Urinary bladder (tissue), 4 donors: ENCODE measurements around the gene RFX4. TPM values are rescaled to one million over a fixed set of nuclear protein-coding genes. Genes with fewer than 3 reads are reported as not detected.

Experiments
- DNase-seq: peaks from one replicate; pipeline ENCODE4 v3.0.0-alpha.2; 2015; ENCODE audit errors: extremely low spot score
- H3K27ac ChIP-seq: one replicate; pipeline ENCODE4 v1.5.1; 2013; ENCODE audit warnings: low read depth, mild to moderate bottlenecking, moderate library complexity
- H3K36me3 ChIP-seq: one replicate; pipeline ENCODE4 v1.6.1; 2013; ENCODE audit warnings: mild to moderate bottlenecking, moderate library complexity; ENCODE audit not compliant: insufficient read depth
- H3K4me1 ChIP-seq: one replicate; pipeline ENCODE4 v1.6.1; 2013; ENCODE audit warnings: mild to moderate bottlenecking, moderate library complexity; ENCODE audit not compliant: insufficient read depth
- H3K4me3 ChIP-seq: one replicate; pipeline ENCODE4 v1.5.1; 2013; ENCODE audit warnings: low read depth, low read length
- WGBS: extraction: QIAGEN DNeasy Blood & Tissue Kit; methylation state at CpG from one replicate; pipeline ENCODE4 v1.1.7; 2013; 5-methylcytosine and 5-hydroxymethylcytosine counted together
- polyA plus RNA-seq: library from polyadenylated mRNA; stranded (reverse); fragments of 200-250 nt; gene quantifications from one replicate; pipeline ENCODE4 v1.2.3, GENCODE V29; 2013
- total RNA-seq: library from RNA; depleted of rRNA; stranded (reverse); fragments of >200 nt; gene quantifications from one replicate; pipeline ENCODE4 v1.2.3, GENCODE V29; 2014
- donor health status: healthy with polysubstance abuse.
- donor health status: healthy.

RFX4 gene
- total and polyA plus RNA-seq, 2 donors, result not detected

GRCh38 chr12:106769078-106769477 is 186.3 kb downstream of the RFX4 start:
- Histone ChIP-seq H3K27ac (no peak overlapping the region), H3K4me3 (no peak overlapping the region), H3K36me3 (no peaks in the 10 kb centered on the region), H3K4me1 (no peaks in the 10 kb centered on the region)
- 66% methylated on average over 5 of the region's 5 CpGs for WGBS
- DNase-seq, result no peak

- no peak overlapping the region for H3K27ac ChIP-seq
- no peaks in the 10 kb centered on the region for H3K4me1 ChIP-seq
- DNase-seq, result no peak
- no peaks in the 10 kb centered on the region for H3K36me3 ChIP-seq
- 49% methylated on average over 6 of the region's 6 CpGs for WGBS
- H3K4me3 ChIP-seq, result no peak overlapping the region
Measured at GRCh38 chr12:106769546-106769945, 186.7 kb downstream of the RFX4 start.

- no peaks in the 10 kb centered on the region for H3K36me3 ChIP-seq
- no peak for DNase-seq
- H3K4me1 ChIP-seq, result peaks cover 2% of the 10 kb centered on the region
- H3K4me3 ChIP-seq, result no peak overlapping the region
- no peak overlapping the region for H3K27ac ChIP-seq
Measured at GRCh38 chr12:106771425-106771824, 188.6 kb downstream of the RFX4 start.

- peaks cover 2% of the 10 kb centered on the region for H3K4me1 ChIP-seq
- 42% methylated on average over 25 of the region's 25 CpGs for WGBS
- DNase-seq, result no peak
- no peaks in the 10 kb centered on the region for H3K36me3 ChIP-seq
- peak overlapping the region; percentile 55 for H3K27ac ChIP-seq
- H3K4me3 ChIP-seq, result peak overlapping the region; percentile 66
Measured at GRCh38 chr12:106773286-106774004, 190.6 kb downstream of the RFX4 start.

- Histone ChIP-seq H3K36me3 (no peaks in the 10 kb centered on the region), H3K27ac (peak within 1 kb of the TSS; percentile 94), H3K4me3 (peak within 1 kb of the TSS; percentile 66), H3K4me1 (peaks cover 2% of the 10 kb centered on the region)
- peak; percentile 99 for DNase-seq
- WGBS, result under 1% methylated on average over 66 of the region's 66 CpGs
Measured at GRCh38 chr12:106774005-106774807, 191.4 kb downstream of the RFX4 start, which contains the start of gene RIC8B. Gene RIC8B (plus strand): TSS chr12:106774682. CDS start chr12:106774746, 64 bp downstream.

GRCh38 chr12:106774808-106775524 is 192.2 kb downstream of the RFX4 start:
- 4% methylated on average over 29 of the region's 29 CpGs for WGBS
- Histone ChIP-seq H3K27ac (peak overlapping the region; percentile 94), H3K4me1 (peaks cover 2% of the 10 kb centered on the region), H3K4me3 (peak overlapping the region; percentile 66), H3K36me3 (no peaks in the 10 kb centered on the region)
- DNase-seq, result no peak

- H3K36me3 ChIP-seq, result no peaks in the 10 kb centered on the region
- DNase-seq, result no peak
- no peak overlapping the region for H3K27ac ChIP-seq
- peaks cover 2% of the 10 kb centered on the region for H3K4me1 ChIP-seq
- 95% methylated on average over 5 of the region's 5 CpGs for WGBS
- no peak overlapping the region for H3K4me3 ChIP-seq
Measured at GRCh38 chr12:106776897-106777296, 194.1 kb downstream of the RFX4 start.

- Histone ChIP-seq H3K4me3 (no peak overlapping the region), H3K4me1 (peaks cover 1% of the 10 kb centered on the region), H3K36me3 (no peaks in the 10 kb centered on the region), H3K27ac (no peak overlapping the region)
- 36% methylated on average over 3 of the region's 3 CpGs for WGBS
- no peak for DNase-seq
Measured at GRCh38 chr12:106780010-106780631, 197.3 kb downstream of the RFX4 start.

- Histone ChIP-seq H3K27ac (no peak overlapping the region), H3K36me3 (no peaks in the 10 kb centered on the region), H3K4me3 (no peak overlapping the region), H3K4me1 (no peaks in the 10 kb centered on the region)
- 69% methylated on average over 1 of the region's 1 CpG for WGBS
- DNase-seq, result no peak
Measured at GRCh38 chr12:106782619-106783018, 199.8 kb downstream of the RFX4 start.

GRCh38 chr12:106783515-106783914 is 200.7 kb downstream of the RFX4 start:
- 76% methylated on average over 5 of the region's 5 CpGs for WGBS
- no peak for DNase-seq

GRCh38 chr12:106790020-106790419 is 207.2 kb downstream of the RFX4 start:
- H3K27ac ChIP-seq, result no peak overlapping the region
- H3K4me1 ChIP-seq, result no peaks in the 10 kb centered on the region
- H3K36me3 ChIP-seq, result no peaks in the 10 kb centered on the region
- WGBS, result 86% methylated on average over 2 of the region's 2 CpGs
- DNase-seq, result no peak
- H3K4me3 ChIP-seq, result no peak overlapping the region

More at GRCh38 chr12:106783515-106783914, 200.7 kb downstream of the RFX4 start:
- Histone ChIP-seq H3K4me1 (no peaks in the 10 kb centered on the region), H3K4me3 (no peak overlapping the region), H3K27ac (no peak overlapping the region), H3K36me3 (no peaks in the 10 kb centered on the region)

- no peak for DNase-seq
- H3K4me1 ChIP-seq, result no peaks in the 10 kb centered on the region
- H3K27ac ChIP-seq, result no peak overlapping the region
- no peak overlapping the region for H3K4me3 ChIP-seq
- H3K36me3 ChIP-seq, result no peaks in the 10 kb centered on the region
Measured at GRCh38 chr12:106791531-106791930, 208.7 kb downstream of the RFX4 start.

- no peak for DNase-seq
- Histone ChIP-seq H3K4me1 (no peaks in the 10 kb centered on the region), H3K27ac (no peak overlapping the region), H3K36me3 (no peaks in the 10 kb centered on the region), H3K4me3 (no peak overlapping the region)
- 83% methylated on average over 1 of the region's 1 CpG for WGBS
Measured at GRCh38 chr12:106794369-106794768, 211.6 kb downstream of the RFX4 start.
